Body of pancreas (tissue), 4 donors: Measurements from ENCODE around the gene GAL.

Experiments
- CTCF ChIP-seq, 7 experiments: fragments of 450-650 bp in 4 of 7; fragments of 200-600 bp in 3 of 7; sonication (generic) in 3 of 7; IDR thresholded peaks; one replicate each; pipeline ENCODE4 v1.5.1; 2016 to 2019; ENCODE audit warnings: antibody characterized with exemption in 7 of 7
- POLR2A ChIP-seq, 3 donors: fragments of 450-650 bp; IDR thresholded peaks; one replicate each; pipeline ENCODE4 v1.6.1; 2016; ENCODE audit warnings: antibody characterized with exemption in 3 of 3, mild to moderate bottlenecking in 2 of 3

GRCh38 chr11:68673306-68673945, 10.9 kb upstream of the GAL start:
- TF ChIP-seq CTCF (IDR thresholded peaks at IDR 0.05) (no peak), POLR2A (IDR thresholded peaks at IDR 0.05) (no peak)
